Stimulated activated CD4-positive, alpha-beta T cell treated with anti-CD3 and anti-CD28 coated beads, TNF-alpha, amount 100 ng/mL, for 24 hours (primary cell): ENCODE measurements around the gene LRRC39.

Experiments used
- DNase-seq, 3 experiments: peaks; one replicate each; pipeline ENCODE4 v3.0.0-alpha.2; 2020; ENCODE audit warnings: low read depth in 3 of 3

LRRC39 gene

DNA sequence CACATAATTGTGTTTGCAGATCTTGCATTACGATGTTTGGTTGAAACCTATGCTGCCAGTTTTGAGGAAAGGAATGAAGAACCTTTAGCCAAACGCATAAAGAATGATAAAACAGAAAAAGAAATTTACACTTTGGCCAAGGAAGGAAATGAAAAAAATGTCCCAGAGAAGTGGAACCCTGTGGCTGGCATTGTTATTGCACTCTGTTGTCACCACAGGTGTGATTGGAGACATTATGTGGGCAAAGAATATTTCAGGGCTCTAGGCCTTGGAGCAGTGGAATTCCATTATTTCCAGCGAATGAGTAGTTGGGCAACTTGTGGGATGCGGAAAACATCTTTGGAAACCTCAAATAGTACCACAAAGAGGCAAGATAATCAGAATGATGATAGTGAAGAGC is 30.2 kb downstream of the LRRC39 start:
- DNase-seq: no peak

DNA sequence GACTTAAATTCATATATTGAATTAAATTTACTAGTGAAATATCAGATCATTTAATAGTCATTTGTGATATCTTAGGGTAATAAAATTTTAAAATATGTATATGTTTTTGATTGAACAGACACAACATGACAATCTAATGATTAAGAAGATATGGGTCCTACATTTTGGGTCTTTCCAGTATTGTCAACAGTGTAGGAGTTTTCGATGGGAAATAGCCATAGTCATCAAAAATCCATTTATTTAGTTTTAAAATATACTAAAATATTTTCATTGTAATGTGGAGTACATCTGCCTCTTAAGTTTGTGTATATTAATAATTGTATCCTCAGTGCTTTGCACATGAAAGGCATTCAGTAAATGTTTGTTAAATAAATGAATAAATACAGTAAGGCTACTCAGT is 31.1 kb downstream of the LRRC39 start:
- no peak for DNase-seq

DNA sequence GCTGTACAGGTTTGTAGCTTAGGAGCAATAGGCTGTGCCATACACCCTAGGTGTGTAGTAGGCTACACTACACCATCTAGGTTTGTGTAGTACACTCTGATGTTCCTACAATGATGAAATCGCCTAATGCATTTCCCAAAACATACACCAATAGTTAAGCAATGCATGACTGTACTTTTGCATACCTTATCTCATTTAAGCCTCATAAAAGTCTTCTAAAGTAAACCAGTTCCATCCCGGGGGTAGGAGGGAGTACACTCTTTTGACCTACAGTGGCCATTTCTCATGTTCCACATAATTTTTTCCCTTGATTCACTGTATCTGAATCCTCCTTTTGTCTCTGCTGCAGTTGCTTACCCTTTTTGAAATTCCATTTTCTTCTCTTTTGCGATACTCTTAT is 32.9 kb downstream of the LRRC39 start:
- no peak for DNase-seq

DNA sequence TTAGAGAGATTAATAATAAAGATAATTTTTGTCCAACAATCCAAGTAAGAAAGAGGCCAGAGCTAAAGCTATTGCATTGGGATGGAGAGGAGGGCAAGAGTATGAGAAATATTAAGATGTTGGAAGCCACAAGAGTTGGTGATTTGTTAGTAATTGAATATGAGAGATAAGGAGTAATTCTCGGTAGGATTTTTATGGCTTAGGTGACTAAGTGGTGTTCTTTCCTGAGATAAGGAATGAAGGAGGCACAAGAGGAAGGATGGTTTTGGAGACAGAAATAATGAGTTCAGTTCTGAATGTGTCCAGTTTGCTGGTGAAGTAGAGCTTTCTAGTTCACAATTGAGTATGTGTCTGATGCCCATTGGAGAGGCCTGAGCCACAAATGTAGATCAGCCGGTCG is 35.7 kb downstream of the LRRC39 start:
- no peak for DNase-seq

DNA sequence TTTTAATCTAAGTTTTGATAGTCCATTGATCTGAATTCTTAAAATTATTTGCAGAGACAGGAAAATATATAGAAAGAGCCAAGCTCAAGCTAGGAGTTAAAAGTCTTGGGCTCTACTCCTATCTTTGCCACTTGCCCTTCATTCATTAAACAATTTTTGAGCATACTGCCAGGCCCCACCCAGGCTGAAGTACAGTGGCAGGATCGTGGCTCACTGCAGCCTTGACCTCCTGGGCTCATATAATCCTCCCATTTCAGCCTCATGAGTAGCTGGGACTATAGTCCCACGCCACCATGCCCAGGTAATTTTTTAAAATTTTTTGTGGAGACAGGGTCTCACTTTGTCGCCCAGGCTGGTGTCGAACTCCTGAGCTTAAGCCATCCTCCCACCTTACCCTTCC is 36.9 kb downstream of the LRRC39 start:
- DNase-seq: no peak

DNA sequence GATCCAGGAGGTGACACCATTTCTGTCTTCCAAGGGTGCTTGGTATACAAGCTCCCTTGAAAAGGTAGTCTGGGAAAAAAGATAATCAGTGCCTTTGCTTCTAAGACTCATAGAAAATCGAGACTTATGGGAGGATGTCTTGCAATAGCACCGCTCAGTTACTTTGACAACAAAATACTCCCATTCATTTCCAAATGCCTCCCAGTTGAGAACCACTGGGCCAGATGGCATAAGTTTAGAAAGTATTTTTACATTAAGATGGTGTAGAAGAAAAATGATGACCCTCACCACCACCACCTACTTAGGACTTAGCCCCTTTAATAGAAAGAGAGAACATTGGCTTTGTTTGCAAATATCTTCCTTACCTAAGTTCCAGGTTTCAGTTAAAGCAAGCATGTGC is 40.5 kb downstream of the LRRC39 start:
- DNase-seq: no peak

DNA sequence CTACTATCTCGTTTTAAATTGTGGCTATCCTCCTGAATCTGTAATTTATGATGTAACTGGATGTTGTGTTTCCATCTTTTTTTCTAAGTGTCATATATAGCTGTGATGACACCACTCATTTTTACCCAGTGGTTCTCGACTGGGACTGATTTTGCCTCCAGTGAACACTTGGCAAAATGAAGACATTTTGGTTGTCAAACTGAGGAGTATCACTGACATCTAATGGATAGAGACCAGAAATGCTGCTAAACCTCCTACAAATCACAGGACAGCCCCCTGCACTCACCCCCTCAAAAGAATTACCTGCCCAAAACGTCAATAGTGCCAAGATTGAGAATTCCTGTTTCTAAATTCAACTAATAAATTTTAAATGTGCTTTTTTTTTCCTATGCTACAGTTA is 43.2 kb downstream of the LRRC39 start:
- DNase-seq: no peak

DNA sequence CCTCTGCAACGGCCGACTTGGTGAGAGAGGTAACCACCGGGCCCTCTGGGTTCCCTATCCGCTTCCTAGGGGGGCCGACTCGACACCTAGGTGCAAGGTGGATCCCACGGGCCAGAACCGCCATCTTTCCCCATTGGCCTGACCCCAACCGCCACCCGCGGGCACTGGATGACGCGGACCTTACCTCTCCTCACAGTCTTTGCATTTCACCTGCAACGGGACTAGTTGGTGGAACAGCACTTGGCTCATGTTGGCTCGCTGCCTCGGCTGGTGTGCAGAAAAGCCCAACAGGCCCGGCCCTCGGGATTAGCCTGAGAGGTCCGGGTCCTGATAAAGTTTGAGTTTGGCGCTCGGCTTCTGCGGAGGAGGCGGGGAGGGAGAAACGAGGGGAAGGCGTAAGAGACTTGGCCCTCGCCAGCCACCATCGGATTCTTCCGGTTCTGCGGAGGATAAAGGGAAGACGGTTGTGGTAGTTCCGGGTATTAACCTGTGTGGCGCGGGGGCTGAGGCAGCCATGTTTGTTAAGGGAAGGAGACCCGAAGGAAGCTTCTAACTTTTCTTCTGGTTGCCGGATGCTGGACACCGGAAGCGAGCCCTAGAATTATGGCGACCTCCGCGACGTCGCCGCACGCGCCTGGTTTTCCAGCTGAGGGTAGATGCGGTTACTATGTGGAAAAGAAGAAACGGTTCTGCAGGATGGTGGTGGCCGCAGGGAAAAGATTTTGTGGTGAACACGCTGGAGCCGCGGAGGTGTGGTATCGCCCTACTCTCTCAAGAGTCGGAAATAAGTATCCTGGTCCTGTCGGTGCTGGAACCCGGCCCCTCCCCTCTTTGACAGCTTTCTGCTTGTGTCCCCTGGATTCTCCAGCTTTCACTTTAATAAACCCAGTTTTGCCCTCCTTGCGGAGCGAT is 45.2 kb downstream of the LRRC39 start, which contains the start of the genes SASS6 and TRMT13:
TSS of gene SASS6 (minus strand) at position 365 of the 912 bp plus-strand sequence. CDS start at position 249, 116 bp downstream.
TSS of gene TRMT13 (plus strand) at position 598 of the 912 bp plus-strand sequence. CDS start at position 604, 6 bp downstream.
- peak; percentile 88 to 93 (median 93) for DNase-seq

DNA sequence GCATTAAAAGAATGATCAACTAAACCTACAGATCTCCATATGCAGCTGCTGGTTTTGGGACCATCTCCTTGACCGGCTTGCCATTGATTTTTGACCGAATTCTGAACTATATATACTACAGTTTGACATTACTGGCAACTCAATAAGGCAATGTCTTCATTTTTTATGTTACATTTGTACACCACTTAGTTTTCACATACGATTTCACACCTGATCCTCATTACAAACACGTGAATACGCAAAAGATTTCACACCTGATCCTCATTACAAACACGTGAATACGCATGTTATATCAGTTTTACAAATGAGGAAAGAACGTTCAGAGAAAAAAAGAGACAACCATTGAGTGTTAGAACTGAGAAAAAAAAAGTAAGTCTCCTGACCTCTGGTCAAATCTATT is 46.4 kb downstream of the LRRC39 start:
- no peak for DNase-seq

DNA sequence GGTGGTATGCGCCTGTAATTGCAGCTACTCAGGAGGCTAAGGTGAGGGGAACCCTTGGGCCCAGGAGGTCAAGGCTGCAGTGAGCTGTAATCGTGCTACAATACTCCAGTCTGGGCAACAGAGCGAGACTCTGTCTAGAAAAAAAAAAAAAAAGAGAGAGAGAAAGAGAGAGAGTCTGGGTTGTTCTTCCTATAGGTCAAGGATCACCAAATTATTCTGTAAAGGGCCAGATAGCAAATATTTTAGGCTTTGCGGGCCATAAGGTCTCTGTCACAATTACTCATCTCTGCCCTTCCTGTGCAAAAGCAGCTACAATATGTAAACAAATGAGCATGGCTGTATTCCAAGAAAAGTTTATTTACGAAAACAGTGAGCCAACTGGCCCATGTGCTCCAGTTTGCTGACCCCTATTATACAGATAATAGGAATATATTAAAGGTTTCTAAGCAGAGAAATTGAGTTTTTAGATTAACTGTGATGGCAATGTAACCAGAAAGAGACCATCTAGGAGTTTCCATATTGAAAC is 47.4 kb downstream of the LRRC39 start:
- no peak for DNase-seq

DNA sequence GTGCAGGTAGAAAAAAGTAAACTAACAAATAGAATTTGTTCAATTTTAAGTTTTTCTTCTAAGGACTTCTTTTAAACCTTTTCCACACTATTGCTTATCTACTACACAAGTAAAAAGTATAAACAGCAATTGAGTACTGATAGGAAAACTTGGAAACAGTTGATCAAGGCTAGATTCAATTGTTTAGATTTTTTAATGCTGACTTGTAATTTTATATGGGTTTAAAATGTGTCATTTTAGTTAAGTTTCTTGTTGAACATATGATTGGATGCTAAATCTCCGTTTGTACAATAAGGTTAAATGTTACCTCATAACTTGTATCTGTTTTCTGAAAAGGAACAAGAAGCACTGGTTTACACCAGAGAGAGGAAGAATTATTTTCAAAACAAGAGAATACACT is 50.8 kb downstream of the LRRC39 start:
- no peak for DNase-seq

DNA sequence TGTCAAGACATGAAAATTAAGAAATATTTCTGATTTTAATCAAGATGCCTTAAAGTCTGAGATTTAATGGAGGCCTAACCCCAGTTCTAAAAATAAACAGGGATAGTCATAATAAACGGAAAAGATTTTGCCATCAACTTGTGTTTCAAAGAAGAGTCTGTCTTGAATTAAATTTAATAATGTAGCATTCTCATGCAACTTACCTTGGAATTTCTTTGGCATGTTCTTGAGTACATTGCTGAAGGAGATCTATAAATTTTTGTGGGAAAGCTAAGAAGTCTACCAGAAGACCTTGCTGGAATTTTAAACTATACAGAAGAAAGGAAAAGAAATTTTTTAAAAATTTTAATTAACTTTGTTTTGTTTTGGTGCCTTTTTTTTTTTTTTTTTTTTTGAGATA is 55.9 kb downstream of the LRRC39 start:
- DNase-seq: no peak

DNA sequence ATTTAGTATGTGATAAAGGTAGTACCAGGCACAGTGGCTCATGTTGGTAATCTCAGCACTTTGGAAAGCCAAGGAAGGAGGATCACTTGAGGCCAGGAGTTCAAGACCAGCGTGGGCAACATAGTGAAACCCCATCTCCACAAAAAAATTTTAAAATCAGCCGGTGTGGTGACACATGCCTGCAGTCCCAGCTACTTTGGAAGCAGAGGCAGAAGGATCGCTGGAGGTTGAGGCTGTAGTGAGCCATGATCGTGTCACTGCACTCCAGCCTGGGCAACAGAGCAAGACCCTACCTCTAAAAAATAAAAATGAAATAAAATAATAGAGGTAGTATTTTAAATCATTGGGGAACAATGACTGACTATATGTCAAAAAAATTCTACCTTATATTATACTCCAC is 62.5 kb downstream of the LRRC39 start:
- DNase-seq: no peak

DNA sequence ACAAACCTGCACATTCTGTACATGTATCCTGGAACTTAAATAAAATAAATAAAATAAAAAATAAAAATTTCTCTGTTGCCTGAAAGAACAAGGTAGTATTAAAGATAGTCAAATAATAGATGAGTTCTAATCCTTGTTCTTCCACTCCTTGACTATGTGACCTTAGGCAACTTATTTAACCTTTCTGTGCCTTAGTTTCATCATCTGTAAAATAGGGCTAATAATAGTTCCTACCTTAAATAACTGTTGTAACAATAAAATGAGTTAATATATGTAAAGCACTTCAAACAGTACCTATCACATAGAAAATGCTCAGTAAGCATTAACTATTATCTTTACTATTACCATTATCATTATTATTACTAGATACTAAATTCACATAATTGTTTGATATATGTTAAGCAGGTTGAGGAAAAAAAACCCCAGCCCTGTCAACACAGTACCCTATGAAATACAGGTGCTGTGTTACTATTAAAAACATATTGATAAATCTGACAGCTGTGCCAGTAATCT is 68.4 kb downstream of the LRRC39 start:
- DNase-seq: no peak

DNA sequence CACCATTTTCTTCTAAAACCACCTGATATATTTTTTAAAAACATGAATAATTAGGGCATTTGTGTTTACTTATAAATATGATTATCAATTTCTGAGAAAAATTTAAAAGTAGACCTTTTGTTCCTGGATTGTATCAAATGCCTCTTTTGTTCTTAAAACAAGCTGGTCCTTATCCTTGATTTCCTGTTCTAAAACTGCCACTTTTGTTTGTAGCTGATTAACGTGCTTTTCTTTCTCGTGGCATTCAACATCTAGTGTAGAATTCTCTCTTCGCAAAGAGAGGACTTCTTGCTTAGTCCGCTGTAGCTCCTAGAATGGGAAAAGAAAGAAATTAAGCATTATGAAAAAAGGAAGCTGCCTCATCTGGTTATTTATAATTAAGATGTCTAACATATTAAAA is 70.4 kb downstream of the LRRC39 start:
- DNase-seq: no peak

DNA sequence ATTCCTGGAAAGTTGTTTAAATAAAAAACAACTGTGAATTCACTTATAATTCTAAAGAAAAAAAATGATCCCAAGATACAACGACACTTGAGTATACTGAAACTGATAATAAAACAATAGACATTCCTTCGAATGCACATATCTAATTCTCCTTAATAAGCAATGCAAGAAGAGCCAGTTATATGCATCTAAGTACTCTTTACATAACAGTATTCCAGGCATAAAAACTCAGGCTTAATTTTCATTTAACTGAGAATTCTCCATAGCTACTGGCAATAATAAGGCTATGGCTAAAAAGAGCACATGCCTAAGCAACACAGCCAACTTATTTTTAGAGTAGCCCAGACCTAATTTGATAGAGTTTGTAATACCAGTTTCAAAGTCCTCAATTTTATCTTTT is 76.5 kb downstream of the LRRC39 start:
- no peak for DNase-seq

DNA sequence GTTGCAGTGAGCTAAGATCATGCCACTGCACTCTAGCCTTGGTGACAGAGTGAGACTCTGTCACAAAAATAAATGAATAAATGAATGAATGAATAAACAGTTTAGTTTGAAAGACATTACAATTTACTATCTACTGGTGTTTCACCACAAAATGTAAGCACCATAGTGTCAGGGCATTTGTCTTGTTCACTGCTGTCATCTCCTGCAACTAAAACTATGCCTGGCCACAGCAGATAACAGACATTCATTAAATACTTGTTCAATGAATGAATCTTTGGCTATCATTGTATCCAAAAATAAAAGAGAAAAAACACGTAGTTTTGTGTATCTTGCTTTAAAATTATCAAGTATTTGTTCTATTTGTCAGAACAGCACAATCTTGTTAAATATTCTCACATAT is 77.9 kb downstream of the LRRC39 start:
- no peak for DNase-seq
